PC-3 (cell line): ENCODE data around the gene MYO1A.

Experiments
- EZH2phosphoT487 ChIP-seq: fragments of 300-600 bp; sonication (generic); IDR thresholded peaks from 2 replicates; pipeline ENCODE4 v1.6.1; 2018; ENCODE audit warnings: mild to moderate bottlenecking, antibody characterized with exemption, low read length, borderline replicate concordance
- TF ChIP-seq, protein P1 (sequence below): fragments of 300-600 bp; sonication (generic); conservative IDR thresholded peaks from 2 replicates; pipeline ENCODE4 v1.5.1; 2017; ENCODE audit warnings: antibody characterized with exemption, low read depth, mild to moderate bottlenecking, low read length

DNA sequence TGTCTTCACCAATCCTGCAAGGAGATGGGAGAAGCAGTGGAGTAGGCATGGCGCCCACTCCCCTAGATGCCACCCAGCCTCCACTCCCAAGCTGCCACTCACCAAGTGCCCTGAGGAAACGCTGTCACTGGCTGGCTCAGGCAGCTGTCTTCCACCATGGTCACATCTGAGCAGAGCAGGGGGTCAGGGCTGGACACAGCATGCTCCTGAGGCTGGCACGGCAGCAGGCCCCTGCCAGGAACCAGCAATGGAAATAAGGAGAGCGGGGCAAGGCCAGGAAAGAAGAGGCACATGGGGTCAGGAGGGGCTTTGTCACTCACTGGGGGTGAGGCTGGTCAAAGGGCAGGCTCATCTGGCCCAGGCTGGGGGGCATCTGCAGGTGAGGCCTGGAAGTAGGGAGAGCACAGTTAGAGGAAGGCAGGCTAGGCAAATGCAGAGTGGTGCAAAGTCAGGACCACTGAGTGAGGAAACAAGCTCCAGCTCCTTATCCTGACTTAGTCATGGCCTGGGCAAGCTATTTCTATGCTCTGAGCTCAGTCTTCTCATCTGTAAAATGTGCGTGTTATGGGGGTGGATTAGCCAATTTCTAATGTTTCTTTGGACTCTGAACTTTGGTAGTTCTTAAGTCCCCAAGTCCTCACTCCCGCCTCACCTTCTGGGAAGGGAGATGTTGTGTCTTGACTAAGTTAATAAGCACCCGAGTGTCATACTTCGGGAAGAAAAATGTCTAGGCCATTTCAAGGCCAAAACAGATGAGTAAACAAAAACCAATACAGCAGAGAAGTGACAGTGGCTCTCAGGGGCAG, 47.0 kb upstream of the MYO1A start:
- TF ChIP-seq, protein P1, sequence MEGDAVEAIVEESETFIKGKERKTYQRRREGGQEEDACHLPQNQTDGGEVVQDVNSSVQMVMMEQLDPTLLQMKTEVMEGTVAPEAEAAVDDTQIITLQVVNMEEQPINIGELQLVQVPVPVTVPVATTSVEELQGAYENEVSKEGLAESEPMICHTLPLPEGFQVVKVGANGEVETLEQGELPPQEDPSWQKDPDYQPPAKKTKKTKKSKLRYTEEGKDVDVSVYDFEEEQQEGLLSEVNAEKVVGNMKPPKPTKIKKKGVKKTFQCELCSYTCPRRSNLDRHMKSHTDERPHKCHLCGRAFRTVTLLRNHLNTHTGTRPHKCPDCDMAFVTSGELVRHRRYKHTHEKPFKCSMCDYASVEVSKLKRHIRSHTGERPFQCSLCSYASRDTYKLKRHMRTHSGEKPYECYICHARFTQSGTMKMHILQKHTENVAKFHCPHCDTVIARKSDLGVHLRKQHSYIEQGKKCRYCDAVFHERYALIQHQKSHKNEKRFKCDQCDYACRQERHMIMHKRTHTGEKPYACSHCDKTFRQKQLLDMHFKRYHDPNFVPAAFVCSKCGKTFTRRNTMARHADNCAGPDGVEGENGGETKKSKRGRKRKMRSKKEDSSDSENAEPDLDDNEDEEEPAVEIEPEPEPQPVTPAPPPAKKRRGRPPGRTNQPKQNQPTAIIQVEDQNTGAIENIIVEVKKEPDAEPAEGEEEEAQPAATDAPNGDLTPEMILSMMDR, result no peak
- TF ChIP-seq EZH2phosphoT487, result no peak
